Stimulated activated CD8-positive, alpha-beta memory T cell treated with anti-CD3 and anti-CD28 coated beads, Interleukin-15, amount 100 ng/mL, for 24 hours (primary cell): ENCODE results near the gene MAP4.
"Not testable (repeated sequence)": the region's sequence is repeated elsewhere in the genome, so short reads cannot be mapped to it uniquely, and the experiment has no call there.

Experiments
- DNase-seq: peaks from one replicate; pipeline ENCODE4 v3.0.0-alpha.2; 2020; ENCODE audit warnings: low read depth

Gene MAP4, protein sequence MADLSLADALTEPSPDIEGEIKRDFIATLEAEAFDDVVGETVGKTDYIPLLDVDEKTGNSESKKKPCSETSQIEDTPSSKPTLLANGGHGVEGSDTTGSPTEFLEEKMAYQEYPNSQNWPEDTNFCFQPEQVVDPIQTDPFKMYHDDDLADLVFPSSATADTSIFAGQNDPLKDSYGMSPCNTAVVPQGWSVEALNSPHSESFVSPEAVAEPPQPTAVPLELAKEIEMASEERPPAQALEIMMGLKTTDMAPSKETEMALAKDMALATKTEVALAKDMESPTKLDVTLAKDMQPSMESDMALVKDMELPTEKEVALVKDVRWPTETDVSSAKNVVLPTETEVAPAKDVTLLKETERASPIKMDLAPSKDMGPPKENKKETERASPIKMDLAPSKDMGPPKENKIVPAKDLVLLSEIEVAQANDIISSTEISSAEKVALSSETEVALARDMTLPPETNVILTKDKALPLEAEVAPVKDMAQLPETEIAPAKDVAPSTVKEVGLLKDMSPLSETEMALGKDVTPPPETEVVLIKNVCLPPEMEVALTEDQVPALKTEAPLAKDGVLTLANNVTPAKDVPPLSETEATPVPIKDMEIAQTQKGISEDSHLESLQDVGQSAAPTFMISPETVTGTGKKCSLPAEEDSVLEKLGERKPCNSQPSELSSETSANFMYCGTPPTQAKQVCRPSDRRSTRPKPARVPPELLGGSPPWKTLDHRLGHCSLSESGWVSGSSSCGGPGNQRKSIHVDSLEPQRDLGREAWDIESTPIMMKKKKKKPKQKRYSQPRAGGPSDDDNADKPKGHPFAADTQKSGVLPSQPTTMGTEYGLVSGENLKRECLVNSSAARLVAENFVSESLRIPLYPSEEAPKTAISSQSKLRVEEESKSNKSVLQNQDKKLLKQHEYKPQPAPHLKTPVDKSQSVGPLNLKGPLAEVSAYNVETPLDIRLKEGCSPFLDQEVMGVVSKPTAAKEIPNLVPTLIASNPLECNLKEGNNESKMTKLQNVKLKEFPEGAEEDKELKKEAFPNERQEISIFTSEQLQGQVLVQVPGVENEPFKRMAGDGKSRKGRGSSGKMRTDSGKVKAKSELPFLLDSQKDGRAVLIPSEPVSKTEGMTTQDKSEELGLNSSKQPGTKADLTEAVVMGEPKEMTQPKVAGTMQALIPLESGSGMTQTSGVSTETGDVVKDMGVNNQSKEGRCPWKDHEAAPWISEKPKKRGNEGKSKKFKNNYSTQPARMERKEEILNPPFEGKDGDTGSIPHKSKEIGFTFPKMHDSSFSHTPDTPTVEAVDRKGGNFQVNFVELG (N-terminal part only)

GRCh38 chr3:48016301-48016973 lies at the start of gene MAP4:
MAP4 (minus strand) TSS chr3:48016416; CDS start chr3:47998860, 17,556 bp downstream.
- DNase-seq: no peak

DNA sequence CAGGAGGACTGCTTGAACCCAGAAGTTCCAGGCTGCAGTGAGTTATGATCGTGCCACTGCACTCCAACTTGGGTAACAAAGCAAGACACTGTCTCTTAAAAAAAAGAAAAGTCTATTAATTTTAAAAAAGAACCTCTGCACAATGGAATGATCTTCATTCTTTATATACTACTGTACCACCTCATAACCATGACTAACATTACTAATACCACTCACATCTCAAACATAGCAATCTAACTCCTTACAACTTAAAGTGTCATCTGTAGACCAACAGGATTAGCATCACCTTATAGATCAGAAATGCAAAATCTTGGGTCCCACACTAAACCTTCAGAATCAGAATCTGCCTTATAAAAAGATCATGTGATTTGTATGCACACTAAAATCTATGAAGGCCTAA lies 48.8 kb upstream of the MAP4 start:
- no peak for DNase-seq

GRCh38 chr3:48064292-48064829 lies 48.1 kb upstream of the MAP4 start:
- no peak for DNase-seq

- DNase-seq: not testable (repeated sequence)
Observed at GRCh38 chr3:48061586-48061985, 45.4 kb upstream of the MAP4 start.

GRCh38 chr3:48058091-48058490 lies 41.9 kb upstream of the MAP4 start:
- DNase-seq: no peak

DNA sequence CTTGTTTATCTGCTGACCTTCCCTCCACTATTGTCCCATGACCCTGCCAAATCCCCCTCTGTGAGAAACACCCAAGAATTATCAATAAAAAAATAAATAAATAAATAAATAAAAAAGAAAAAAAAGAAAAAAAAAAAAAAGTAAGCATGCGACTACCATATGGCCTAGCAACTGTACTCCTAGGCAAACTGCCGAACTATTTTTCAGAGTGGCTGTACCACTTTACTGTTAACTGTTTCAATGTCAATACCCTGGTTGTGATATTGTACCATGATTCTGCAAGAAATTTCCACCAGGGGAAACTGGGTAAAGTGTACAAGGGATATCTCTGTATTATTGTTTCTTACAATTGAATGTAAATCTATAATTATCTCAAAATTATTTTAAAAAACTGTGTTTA lies 41.3 kb upstream of the MAP4 start:
- DNase-seq: no peak

DNA sequence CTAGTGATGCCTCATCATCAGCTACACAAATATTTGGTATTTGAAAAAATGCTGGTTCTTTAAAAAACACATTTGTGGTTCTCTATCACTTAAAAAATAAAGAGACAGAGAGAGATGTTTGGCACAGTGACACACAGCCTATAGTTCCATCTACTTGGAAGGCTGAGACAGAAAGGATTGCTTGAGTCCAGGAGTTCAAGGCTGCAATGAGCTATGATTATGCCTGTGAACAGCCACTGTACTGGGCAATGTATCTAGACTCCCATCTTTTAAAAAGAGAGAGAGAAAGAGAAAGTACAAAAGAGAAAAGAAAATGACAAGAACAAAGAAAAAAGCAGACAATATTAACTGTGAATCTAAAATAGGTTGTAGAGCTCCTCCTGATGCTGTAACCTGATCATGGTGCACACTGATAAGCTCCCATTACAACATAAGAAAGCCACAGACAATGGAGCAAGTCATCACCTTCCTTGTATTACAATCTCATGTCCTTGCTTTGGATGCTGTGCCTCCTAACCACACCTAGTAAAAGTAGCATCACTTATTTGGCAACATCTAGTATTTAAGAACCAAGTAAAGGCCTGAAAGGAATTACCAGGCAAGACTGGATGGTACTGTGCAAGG lies 31.7 kb upstream of the MAP4 start:
- DNase-seq: no peak

- no peak for DNase-seq
Observed at GRCh38 chr3:48042071-48042760, 26.0 kb upstream of the MAP4 start.

GRCh38 chr3:48039487-48040190 lies 23.4 kb upstream of the MAP4 start:
- DNase-seq: no peak

- no peak for DNase-seq
Observed at GRCh38 chr3:48038971-48039481, 22.8 kb upstream of the MAP4 start.

DNA sequence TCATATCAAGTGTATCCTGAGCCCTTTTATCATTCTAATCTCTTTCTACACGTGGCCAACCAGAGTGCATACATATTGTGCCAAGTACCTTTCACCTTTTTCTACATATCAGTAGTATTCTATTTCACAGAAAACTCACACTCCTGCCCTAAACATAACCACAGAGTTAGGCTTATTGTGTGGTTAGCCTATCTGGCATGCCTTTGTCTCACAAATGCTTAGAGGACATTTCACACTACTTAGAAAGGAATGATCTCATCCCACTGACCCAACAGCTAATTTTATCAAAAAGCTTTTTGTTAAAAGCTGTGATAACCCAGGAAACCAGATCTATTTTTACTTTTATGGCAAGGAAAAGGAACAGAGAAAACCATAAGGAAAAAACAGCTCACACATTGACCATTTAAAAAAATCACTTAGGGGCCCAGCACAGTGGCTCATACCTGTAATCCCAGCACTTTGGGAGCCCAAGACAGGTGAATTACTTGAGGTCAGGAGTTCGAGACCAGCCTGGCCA lies 17.8 kb upstream of the MAP4 start:
- DNase-seq: no peak

- no peak for DNase-seq
Observed at GRCh38 chr3:48030188-48030587, 14.0 kb upstream of the MAP4 start.

DNA sequence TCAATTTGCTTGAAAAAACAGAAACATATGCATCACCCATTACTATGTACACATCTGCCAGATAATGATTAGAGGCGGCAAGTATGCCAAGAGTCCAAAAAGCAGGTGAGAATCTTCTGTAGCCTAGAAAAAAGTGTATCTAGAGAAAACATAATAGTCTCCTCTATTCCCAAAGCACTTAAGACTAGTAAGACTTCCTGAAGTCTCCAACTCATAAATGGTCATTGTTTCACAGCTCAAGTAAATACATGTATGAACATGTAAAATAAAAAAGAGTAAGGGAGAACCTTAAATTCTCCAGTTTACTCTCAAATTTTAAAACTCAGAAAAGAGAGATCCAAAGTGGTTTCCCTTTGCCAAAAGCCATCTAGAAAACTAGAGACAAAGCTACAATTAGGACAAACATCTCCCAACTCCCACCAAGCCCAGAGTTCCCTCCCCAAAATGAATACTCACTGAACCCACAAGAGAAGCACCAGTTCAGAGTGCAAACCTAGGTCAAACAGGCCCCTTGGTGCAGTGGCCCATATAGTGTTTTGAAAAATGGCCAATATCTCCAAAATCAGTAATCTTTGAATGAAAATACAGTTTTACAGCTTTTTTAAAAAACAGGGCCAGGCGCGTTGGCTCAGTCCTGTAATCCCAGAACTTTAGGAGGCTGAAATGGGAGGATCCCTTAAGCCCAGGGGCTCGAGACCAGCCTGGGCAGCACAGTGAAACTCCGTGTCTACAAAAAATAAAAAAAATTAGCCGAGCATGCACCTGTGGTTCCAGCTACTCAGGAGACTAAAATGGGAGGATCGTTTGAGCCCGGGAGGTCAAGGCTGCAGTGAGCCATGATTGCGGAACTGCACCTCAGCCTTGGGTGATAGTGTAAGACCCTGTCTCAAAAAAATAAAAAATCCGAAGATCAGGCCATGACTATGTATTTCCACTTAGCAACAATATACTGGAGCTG lies 11.0 kb upstream of the MAP4 start:
- DNase-seq: no peak

DNA sequence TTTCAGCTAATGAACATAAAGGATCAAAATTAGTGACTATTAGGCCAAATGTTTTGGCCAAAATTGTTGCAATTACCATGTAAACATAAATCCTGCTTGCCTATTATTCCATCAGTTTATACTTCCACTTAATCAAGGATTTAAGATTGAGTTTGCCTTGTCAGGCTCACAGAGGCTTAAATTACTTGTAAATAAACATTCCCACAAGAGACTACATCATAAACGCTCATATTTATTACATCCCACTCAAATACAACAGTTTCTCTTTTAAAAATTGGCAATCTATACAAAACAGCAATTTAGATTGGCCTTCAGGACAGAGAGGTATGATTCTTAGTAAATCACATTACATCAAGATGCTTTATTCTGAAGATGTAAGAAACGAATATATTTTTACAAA lies 9.9 kb upstream of the MAP4 start:
- DNase-seq: no peak

- DNase-seq: no peak
Observed at GRCh38 chr3:48024401-48024800, 8.2 kb upstream of the MAP4 start.

DNA sequence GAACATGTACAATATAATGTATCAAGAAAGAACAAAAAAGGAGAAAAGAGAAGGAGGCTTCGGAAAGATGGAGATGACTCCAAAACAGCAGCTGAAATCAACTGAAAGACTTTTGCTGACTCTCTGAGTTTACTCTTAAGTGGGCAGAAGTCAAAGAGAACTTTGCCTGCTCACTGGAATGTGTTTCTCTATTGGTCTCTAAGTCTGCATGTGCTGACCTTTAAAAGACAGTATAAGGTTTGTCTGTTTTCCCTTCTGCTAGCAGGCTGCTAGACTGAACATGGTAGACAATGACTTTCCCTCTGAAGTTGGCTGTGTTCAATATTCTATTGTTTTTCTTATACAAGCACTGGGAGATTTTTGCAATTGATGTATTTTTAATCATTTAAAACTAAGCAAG lies 7.2 kb upstream of the MAP4 start:
- DNase-seq: no peak

GRCh38 chr3:48022178-48022577 lies 6.0 kb upstream of the MAP4 start:
- no peak for DNase-seq

GRCh38 chr3:48018841-48019240 lies 2.6 kb upstream of the MAP4 start:
- DNase-seq: no peak
